HCT116 (cell line): ENCODE data around the gene ZNF519. TPM values are rescaled to one million over a fixed set of nuclear protein-coding genes. Genes with fewer than 3 reads are reported as not detected.
A peak's percentile ranks its signal among the peaks of the same experiment; 100 is the strongest.

Experiments used
- ATAC-seq: fragments of 200-7000 bp; cut with Tn5 transposase; 2 replicates; pipeline ENCODE4 v1.9.1; 2020; ENCODE audit warnings: mild to moderate bottlenecking, moderate library complexity
- BruUV-seq: library from RNA; stranded (reverse); fragments of 400-500 nt; replicated peaks from 2 replicates; lab custom pipeline; 2021; lab: Mats Ljungman, UMichigan
- CTCF ChIA-PET: fragments of 300-600 bp; sonication (Branson Sonifier 250); formaldehyde crosslinking; loops from one replicate; lab custom pipeline; 2021; ENCODE audit warnings: antibody characterized with exemption; lab: Charles Lee
- POLR2A ChIA-PET: fragments of 300-600, 350-600 bp; sonication (Branson Sonifier 250); formaldehyde crosslinking; loops from one replicate; lab custom pipeline; 2021; ENCODE audit warnings: antibody characterized with exemption; lab: Charles Lee
- RAD21 ChIA-PET, 2 experiments: fragments of 300-600 bp; sonication (Branson Sonifier 250); formaldehyde crosslinking; loops; one replicate each; lab custom pipeline; 2023; ENCODE audit warnings: low total read pairs in 2 of 2; ENCODE audit not compliant: uncharacterized antibody in 2 of 2, unreplicated experiment in 2 of 2, low non-redundant PET in 1 of 2; lab: Charles Lee
- DNase-seq: peaks from one replicate; pipeline ENCODE4 v3.0.0-alpha.2; 2010; ENCODE audit warnings: low read depth, low spot score
- H2AFZ ChIP-seq: fragments of 200-600 bp; shearing (Covaris generic), sonication (generic); 2 replicates; pipeline ENCODE4 v1.6.1; 2017; ENCODE audit warnings: low read depth, mixed run types, mixed read lengths, antibody characterized with exemption, low read length; ENCODE audit not compliant: poor library complexity, severe bottlenecking
- H3K27ac ChIP-seq: 2 replicates; pipeline ENCODE4 v1.5.1; 2012; ENCODE audit warnings: low read depth, low read length
- H3K27me3 ChIP-seq: fragments of 200-600 bp; sonication (generic); 2 replicates; pipeline ENCODE4 v1.6.1; 2016; ENCODE audit warnings: mixed run types, low read length, mixed read lengths; ENCODE audit not compliant: insufficient read depth
- H3K36me3 ChIP-seq, 2 experiments: fragments of 200-500 bp in 1 of 2; fragments of 200-600 bp in 1 of 2; sonication (Bioruptor generic) in 1 of 2; sonication (generic) in 1 of 2; 2 replicates each; pipeline versions ENCODE4 v1.5.1 to v1.6.1; 2014 to 2016; ENCODE audit warnings: low read length in 2 of 2, inconsistent platforms in 1 of 2, mixed read lengths in 1 of 2, mixed run types in 1 of 2; ENCODE audit not compliant: insufficient read depth in 2 of 2, control insufficient read depth in 1 of 2
- H3K4me1 ChIP-seq, 2 experiments: fragments of 200-600 bp in 1 of 2; sonication (generic) in 1 of 2; 2 replicates each; pipeline versions ENCODE4 v1.5.1 to v1.6.1; 2012 to 2017; ENCODE audit warnings: low read length in 2 of 2, inconsistent platforms in 1 of 2, mild to moderate bottlenecking in 1 of 2, mixed read lengths in 1 of 2, mixed run types in 1 of 2, moderate library complexity in 1 of 2; ENCODE audit not compliant: insufficient read depth in 2 of 2, control insufficient read depth in 1 of 2
- H3K4me2 ChIP-seq: fragments of 200-600 bp; sonication (generic); 2 replicates; pipeline ENCODE4 v1.6.1; 2017; ENCODE audit warnings: mixed run types, low read length, mixed read lengths
- H3K4me3 ChIP-seq, 2 experiments: fragments of 200-600 bp in 1 of 2; sonication (generic) in 1 of 2; replicated peaks in 1 of 2; 2 replicates each; pipeline ENCODE4 v1.5.1; 2011 to 2016; ENCODE audit warnings: low read length in 2 of 2, control low read depth in 1 of 2, low read depth in 1 of 2, mild to moderate bottlenecking in 1 of 2, mixed read lengths in 1 of 2, mixed run types in 1 of 2
- H3K79me2 ChIP-seq: fragments of 200-600 bp; sonication (generic); 2 replicates; pipeline ENCODE4 v1.6.1; 2017; ENCODE audit warnings: mild to moderate bottlenecking, mixed run types, low read length, moderate library complexity, mixed read lengths; ENCODE audit not compliant: insufficient read depth
- H3K9ac ChIP-seq: fragments of 200-600 bp; sonication (generic); 2 replicates; pipeline ENCODE4 v1.6.1; 2016; ENCODE audit warnings: low read length, mixed read lengths
- H3K9me2 ChIP-seq: fragments of 200-600 bp; sonication (generic), shearing (Covaris generic); 2 replicates; pipeline ENCODE4 v1.6.1; 2017; ENCODE audit warnings: mixed run types, mild to moderate bottlenecking, moderate library complexity; ENCODE audit not compliant: insufficient read depth
- H3K9me3 ChIP-seq, 2 experiments: fragments of 200-500 bp in 1 of 2; fragments of 200-600 bp in 1 of 2; sonication (Bioruptor generic) in 1 of 2; sonication (generic) in 1 of 2; 2 replicates each; pipeline ENCODE4 v1.6.1; 2014 to 2017; ENCODE audit warnings: low read length in 2 of 2, mixed read lengths in 2 of 2, inconsistent platforms in 1 of 2, low read depth in 1 of 2, mild to moderate bottlenecking in 1 of 2, mixed run types in 1 of 2, moderate library complexity in 1 of 2; ENCODE audit not compliant: control insufficient read depth in 1 of 2, insufficient read depth in 1 of 2
- H4K20me1 ChIP-seq: fragments of 200-600 bp; sonication (generic), shearing (Covaris generic); 2 replicates; pipeline ENCODE4 v1.6.1; 2017; ENCODE audit warnings: mixed run types, mild to moderate bottlenecking, moderate library complexity; ENCODE audit not compliant: insufficient read depth
- ATF3 ChIP-seq: IDR thresholded peaks from 2 replicates; pipeline ENCODE4 v1.6.1; 2012
- CBX3 ChIP-seq: IDR thresholded peaks from 2 replicates; pipeline ENCODE4 v1.6.1; 2012; ENCODE audit warnings: low read depth
- CEBPB ChIP-seq: IDR thresholded peaks from 2 replicates; pipeline ENCODE4 v1.6.1; 2012; ENCODE audit warnings: low read depth
- CTCF ChIP-seq, 3 experiments: fragments of 200-600 bp in 1 of 3; sonication (generic) in 1 of 3; IDR thresholded peaks in 2 of 3; conservative IDR thresholded peaks in 1 of 3; 2 replicates each; pipeline ENCODE4 v1.5.1; 2012 to 2017; ENCODE audit warnings: low read depth in 2 of 3, low read length in 2 of 3, antibody characterized with exemption in 1 of 3, borderline replicate concordance in 1 of 3, control low read depth in 1 of 3, mild to moderate bottlenecking in 1 of 3, mixed read lengths in 1 of 3, mixed run types in 1 of 3, moderate library complexity in 1 of 3; ENCODE audit not compliant: insufficient read depth in 1 of 3
- ELF1 ChIP-seq: IDR thresholded peaks from 2 replicates; pipeline ENCODE4 v1.6.1; 2012; ENCODE audit warnings: low read depth, borderline replicate concordance
- POLR2AphosphoS5 ChIP-seq: IDR thresholded peaks from 2 replicates; pipeline ENCODE4 v1.6.1; 2011; ENCODE audit warnings: mild to moderate bottlenecking, low read depth, low read length, moderate library complexity
- RAD21 ChIP-seq: IDR thresholded peaks from 2 replicates; pipeline ENCODE4 v1.6.1; 2012; ENCODE audit warnings: low read depth, mild to moderate bottlenecking
- REST ChIP-seq: IDR thresholded peaks from 2 replicates; pipeline ENCODE4 v1.6.1; 2012; ENCODE audit warnings: low read depth
- SRF ChIP-seq: IDR thresholded peaks from 2 replicates; pipeline ENCODE4 v1.6.1; 2012; ENCODE audit warnings: low read depth
- ZBTB33 ChIP-seq: IDR thresholded peaks from 2 replicates; pipeline ENCODE4 v1.6.1; 2011; ENCODE audit warnings: mild to moderate bottlenecking, low read length, moderate library complexity; ENCODE audit not compliant: insufficient replicate concordance; ENCODE audit errors: extremely low read depth
- ZNF274 ChIP-seq: fragments of 200-500 bp; sonication (Bioruptor generic); IDR thresholded peaks from 2 replicates; pipeline ENCODE4 v1.6.1; 2014; ENCODE audit warnings: mild to moderate bottlenecking, low read depth, low read length, inconsistent platforms
- intact Hi-C: fragments of 100-400 bp; cut with micrococcal nuclease; formaldehyde crosslinking; loops from 2 replicates; pipeline ENCODE4 v1.10.0; 2022
- total RNA-seq: library from RNA; stranded (reverse); gene quantifications from one replicate; pipeline ENCODE4 v1.2.1, GENCODE V29; 2021; ENCODE audit not compliant: unreplicated experiment

The ZNF519 gene
- total RNA-seq, 1 experiment from 2014 or later, result 6.5 TPM

- H3K27ac ChIP-seq, result no peak overlapping the region
- no TSS peak for BruUV-seq
- no peaks in the 10 kb centered on the region for H3K27me3 ChIP-seq
- no peaks in the 10 kb centered on the region for H3K9me2 ChIP-seq
- intact Hi-C loops, result no loop called here
- DNase-seq, result peak; percentile 7
- RAD21 ChIA-PET, result interaction anchor here in 1 of 2 experiments (0.8 kb wide), 1 partner anchor 12 kb away, joined by 4 read pairs; no protein-coding TSS in a partner anchor
- POLR2A ChIA-PET, result no interaction called here
- TF ChIP-seq POLR2AphosphoS5, result no peak
- no peak for TF ChIP-seq CEBPB
- peak; percentile 17; the same call in 1 of the 2 replicates for TF ChIP-seq RAD21
- peak; percentile 46 to 59 (median 54) for TF ChIP-seq CTCF (IDR thresholded peaks at IDR 0.05 in 2 of 3, conservative IDR thresholded peaks at IDR 0.05 in 1 of 3; ENCODE audit: borderline replicate concordance in 1 of 3, insufficient read depth in 1 of 3, low read depth in 2 of 3, low read length in 2 of 3)
- TF ChIP-seq, all 23 proteins: peak for 2
- no peaks in the 10 kb centered on the region for H3K36me3 ChIP-seq
- no peaks in the 10 kb centered on the region for H3K4me1 ChIP-seq
- no peaks in the 10 kb centered on the region for H3K9me3 ChIP-seq
- H3K9ac ChIP-seq, result no peak overlapping the region
- H3K4me3 ChIP-seq, result no peak overlapping the region
- ATAC-seq, result peak; percentile 85
- no peak overlapping the region for H2AFZ ChIP-seq
- no peak overlapping the region for H3K4me2 ChIP-seq
- CTCF ChIA-PET, result interaction anchor here (1.0 to 1.7 kb wide), 4 partner anchors 13 to 261 kb away, joined by 4 to 8 read pairs (median 6); partner anchors contain the start of gene MC5R
- H3K79me2 ChIP-seq, result no peaks in the 10 kb centered on the region
- H4K20me1 ChIP-seq, result no peaks in the 10 kb centered on the region
Observed at GRCh38 chr18:14074187-14074586, 58.0 kb downstream of the ZNF519 start.

- no TSS peak for BruUV-seq
- no peaks in the 10 kb centered on the region for H3K27me3 ChIP-seq
- H3K4me1 ChIP-seq, result no peaks in the 10 kb centered on the region
- ChIA-PET POLR2A (no interaction called here), CTCF (no interaction called here), RAD21 (no interaction called here)
- no peak overlapping the region for H3K4me3 ChIP-seq
- H3K9me3 ChIP-seq, result no peaks in the 10 kb centered on the region
- H3K9me2 ChIP-seq, result no peaks in the 10 kb centered on the region
- no peak overlapping the region for H3K27ac ChIP-seq
- DNase-seq (no peak), ATAC-seq (no peak)
- no peak overlapping the region for H2AFZ ChIP-seq
- H4K20me1 ChIP-seq, result no peaks in the 10 kb centered on the region
- H3K4me2 ChIP-seq, result no peak overlapping the region
- H3K36me3 ChIP-seq, result no peaks in the 10 kb centered on the region
- intact Hi-C loops, result loop anchor here (10.0 kb wide), 1 partner anchor 49 kb away; no protein-coding TSS in a partner anchor
- no peaks in the 10 kb centered on the region for H3K79me2 ChIP-seq
- H3K9ac ChIP-seq, result no peak overlapping the region
- no peak for TF ChIP-seq ATF3
- TF ChIP-seq ELF1, result no peak
- TF ChIP-seq ZBTB33, result no peak
- no peak for TF ChIP-seq REST
- TF ChIP-seq CBX3, result no peak
- no peak for TF ChIP-seq ZNF274
- TF ChIP-seq SRF, result no peak
Observed at GRCh38 chr18:14053661-14054060, 78.6 kb downstream of the ZNF519 start.
